ENCODE measurements around the gene VCL.
A peak's percentile ranks its signal among the peaks of the same experiment; 100 is the strongest.

The VCL gene

GRCh38 chr10:74079936-74080590, 82.1 kb downstream of the VCL start:
- DNase-seq (ENCODE audit: low read depth in 2 of 2) = peak; percentile 50 to 63
- TF ChIP-seq CTCF (IDR thresholded peaks at IDR 0.05; ENCODE audit: low read depth, low read length) = no peak
- H3K4me3 ChIP-seq (replicated peaks in 1 of 2; ENCODE audit: low read depth in 2 of 2, low read length in 2 of 2) = no peak overlapping the region

GRCh38 chr10:74081192-74081803, 83.4 kb downstream of the VCL start:
- DNase-seq (ENCODE audit: low read depth in 2 of 2) = peak; percentile 74
- H3K4me3 ChIP-seq (replicated peaks in 1 of 2; ENCODE audit: low read depth in 2 of 2, low read length in 2 of 2) = no peak overlapping the region
- peak; percentile 80 for TF ChIP-seq CTCF (IDR thresholded peaks at IDR 0.05; ENCODE audit: low read depth, low read length)

- no peak overlapping the region for H3K4me3 ChIP-seq (replicated peaks in 1 of 2; ENCODE audit: low read depth in 2 of 2, low read length in 2 of 2)
- TF ChIP-seq CTCF (IDR thresholded peaks at IDR 0.05; ENCODE audit: low read depth, low read length) = no peak
- DNase-seq (ENCODE audit: low read depth in 2 of 2) = peak in 1 of 2 donors; percentile 30
Measured at GRCh38 chr10:74081941-74082718, 84.2 kb downstream of the VCL start.

- H3K4me3 ChIP-seq (replicated peaks in 1 of 2; ENCODE audit: low read depth in 2 of 2, low read length in 2 of 2) = no peak overlapping the region
- no peak for TF ChIP-seq CTCF (IDR thresholded peaks at IDR 0.05; ENCODE audit: low read depth, low read length)
- DNase-seq (ENCODE audit: low read depth in 2 of 2) = no peak
Measured at GRCh38 chr10:74083304-74083703, 85.4 kb downstream of the VCL start.

GRCh38 chr10:74084955-74085354, 87.0 kb downstream of the VCL start:
- no peak for TF ChIP-seq CTCF (IDR thresholded peaks at IDR 0.05; ENCODE audit: low read depth, low read length)
- H3K4me3 ChIP-seq (replicated peaks in 1 of 2; ENCODE audit: low read depth in 2 of 2, low read length in 2 of 2) = no peak overlapping the region

GRCh38 chr10:74086317-74086716, 88.4 kb downstream of the VCL start:
- TF ChIP-seq CTCF (IDR thresholded peaks at IDR 0.05; ENCODE audit: low read depth, low read length) = no peak
- H3K4me3 ChIP-seq (replicated peaks in 1 of 2; ENCODE audit: low read depth in 2 of 2, low read length in 2 of 2) = no peak overlapping the region
- DNase-seq (ENCODE audit: low read depth in 2 of 2) = no peak

More at GRCh38 chr10:74084955-74085354, 87.0 kb downstream of the VCL start:
- DNase-seq (ENCODE audit: low read depth in 2 of 2) = no peak

Data from cardiac fibroblast (primary cell).